HCT116 (cell line): Measurements from ENCODE around the gene UBE2E2. TPM values are rescaled to one million over a fixed set of nuclear protein-coding genes. Genes with fewer than 3 reads are reported as not detected.

ENCODE experiments used
- ATAC-seq: fragments of 200-7000 bp; cut with Tn5 transposase; 2 replicates; pipeline ENCODE4 v1.9.1; 2020; ENCODE audit warnings: mild to moderate bottlenecking, moderate library complexity
- BruUV-seq: library from RNA; stranded (reverse); fragments of 400-500 nt; replicated peaks from 2 replicates; lab custom pipeline; 2021; lab: Mats Ljungman, UMichigan
- CTCF ChIA-PET: fragments of 300-600 bp; sonication (Branson Sonifier 250); formaldehyde crosslinking; loops from one replicate; lab custom pipeline; 2021; ENCODE audit warnings: antibody characterized with exemption; lab: Charles Lee
- POLR2A ChIA-PET: fragments of 300-600, 350-600 bp; sonication (Branson Sonifier 250); formaldehyde crosslinking; loops from one replicate; lab custom pipeline; 2021; ENCODE audit warnings: antibody characterized with exemption; lab: Charles Lee
- RAD21 ChIA-PET, 2 experiments: fragments of 300-600 bp; sonication (Branson Sonifier 250); formaldehyde crosslinking; loops; one replicate each; lab custom pipeline; 2023; ENCODE audit warnings: low total read pairs in 2 of 2; ENCODE audit not compliant: uncharacterized antibody in 2 of 2, unreplicated experiment in 2 of 2, low non-redundant PET in 1 of 2; lab: Charles Lee
- DNase-seq: peaks from one replicate; pipeline ENCODE4 v3.0.0-alpha.2; 2010; ENCODE audit warnings: low read depth, low spot score
- H2AFZ ChIP-seq: fragments of 200-600 bp; shearing (Covaris generic), sonication (generic); 2 replicates; pipeline ENCODE4 v1.6.1; 2017; ENCODE audit warnings: low read depth, mixed run types, mixed read lengths, antibody characterized with exemption, low read length; ENCODE audit not compliant: poor library complexity, severe bottlenecking
- H3K27ac ChIP-seq: 2 replicates; pipeline ENCODE4 v1.5.1; 2012; ENCODE audit warnings: low read depth, low read length
- H3K27me3 ChIP-seq: fragments of 200-600 bp; sonication (generic); 2 replicates; pipeline ENCODE4 v1.6.1; 2016; ENCODE audit warnings: mixed run types, low read length, mixed read lengths; ENCODE audit not compliant: insufficient read depth
- H3K36me3 ChIP-seq, 2 experiments: fragments of 200-500 bp in 1 of 2; fragments of 200-600 bp in 1 of 2; sonication (Bioruptor generic) in 1 of 2; sonication (generic) in 1 of 2; 2 replicates each; pipeline versions ENCODE4 v1.5.1 to v1.6.1; 2014 to 2016; ENCODE audit warnings: low read length in 2 of 2, inconsistent platforms in 1 of 2, mixed read lengths in 1 of 2, mixed run types in 1 of 2; ENCODE audit not compliant: insufficient read depth in 2 of 2, control insufficient read depth in 1 of 2
- H3K4me1 ChIP-seq, 2 experiments: fragments of 200-600 bp in 1 of 2; sonication (generic) in 1 of 2; 2 replicates each; pipeline versions ENCODE4 v1.5.1 to v1.6.1; 2012 to 2017; ENCODE audit warnings: low read length in 2 of 2, inconsistent platforms in 1 of 2, mild to moderate bottlenecking in 1 of 2, mixed read lengths in 1 of 2, mixed run types in 1 of 2, moderate library complexity in 1 of 2; ENCODE audit not compliant: insufficient read depth in 2 of 2, control insufficient read depth in 1 of 2
- H3K4me2 ChIP-seq: fragments of 200-600 bp; sonication (generic); 2 replicates; pipeline ENCODE4 v1.6.1; 2017; ENCODE audit warnings: mixed run types, low read length, mixed read lengths
- H3K4me3 ChIP-seq, 2 experiments: fragments of 200-600 bp in 1 of 2; sonication (generic) in 1 of 2; replicated peaks in 1 of 2; 2 replicates each; pipeline ENCODE4 v1.5.1; 2011 to 2016; ENCODE audit warnings: low read length in 2 of 2, control low read depth in 1 of 2, low read depth in 1 of 2, mild to moderate bottlenecking in 1 of 2, mixed read lengths in 1 of 2, mixed run types in 1 of 2
- H3K79me2 ChIP-seq: fragments of 200-600 bp; sonication (generic); 2 replicates; pipeline ENCODE4 v1.6.1; 2017; ENCODE audit warnings: mild to moderate bottlenecking, mixed run types, low read length, moderate library complexity, mixed read lengths; ENCODE audit not compliant: insufficient read depth
- H3K9ac ChIP-seq: fragments of 200-600 bp; sonication (generic); 2 replicates; pipeline ENCODE4 v1.6.1; 2016; ENCODE audit warnings: low read length, mixed read lengths
- H3K9me2 ChIP-seq: fragments of 200-600 bp; sonication (generic), shearing (Covaris generic); 2 replicates; pipeline ENCODE4 v1.6.1; 2017; ENCODE audit warnings: mixed run types, mild to moderate bottlenecking, moderate library complexity; ENCODE audit not compliant: insufficient read depth
- H3K9me3 ChIP-seq, 2 experiments: fragments of 200-500 bp in 1 of 2; fragments of 200-600 bp in 1 of 2; sonication (Bioruptor generic) in 1 of 2; sonication (generic) in 1 of 2; 2 replicates each; pipeline ENCODE4 v1.6.1; 2014 to 2017; ENCODE audit warnings: low read length in 2 of 2, mixed read lengths in 2 of 2, inconsistent platforms in 1 of 2, low read depth in 1 of 2, mild to moderate bottlenecking in 1 of 2, mixed run types in 1 of 2, moderate library complexity in 1 of 2; ENCODE audit not compliant: control insufficient read depth in 1 of 2, insufficient read depth in 1 of 2
- H4K20me1 ChIP-seq: fragments of 200-600 bp; sonication (generic), shearing (Covaris generic); 2 replicates; pipeline ENCODE4 v1.6.1; 2017; ENCODE audit warnings: mixed run types, mild to moderate bottlenecking, moderate library complexity; ENCODE audit not compliant: insufficient read depth
- ATF3 ChIP-seq: IDR thresholded peaks from 2 replicates; pipeline ENCODE4 v1.6.1; 2012
- CBX3 ChIP-seq: IDR thresholded peaks from 2 replicates; pipeline ENCODE4 v1.6.1; 2012; ENCODE audit warnings: low read depth
- EGR1 ChIP-seq: IDR thresholded peaks from 2 replicates; pipeline ENCODE4 v1.6.1; 2012; ENCODE audit warnings: low read depth
- ELF1 ChIP-seq: IDR thresholded peaks from 2 replicates; pipeline ENCODE4 v1.6.1; 2012; ENCODE audit warnings: low read depth, borderline replicate concordance
- EZH2 ChIP-seq: fragments of 200-600 bp; sonication (generic); IDR thresholded peaks from 2 replicates; pipeline ENCODE4 v1.6.1; 2017; ENCODE audit warnings: antibody characterized with exemption, mixed run types
- EZH2phosphoT487 ChIP-seq: fragments of 200-600 bp; IDR thresholded peaks from 2 replicates; pipeline ENCODE4 v1.6.1; 2018; ENCODE audit warnings: antibody characterized with exemption, borderline replicate concordance
- FOSL1 ChIP-seq: IDR thresholded peaks from 2 replicates; pipeline ENCODE4 v1.6.1; 2012; ENCODE audit warnings: low read depth
- JUND ChIP-seq: IDR thresholded peaks from 2 replicates; pipeline ENCODE4 v1.6.1; 2012
- POLR2A ChIP-seq: IDR thresholded peaks from 2 replicates; pipeline ENCODE4 v1.7.0; 2011; ENCODE audit warnings: borderline replicate concordance; ENCODE audit not compliant: insufficient read depth, insufficient read length; ENCODE audit errors: extremely low read depth
- RAD21 ChIP-seq: IDR thresholded peaks from 2 replicates; pipeline ENCODE4 v1.6.1; 2012; ENCODE audit warnings: low read depth, mild to moderate bottlenecking
- SIN3A ChIP-seq: IDR thresholded peaks from 2 replicates; pipeline ENCODE4 v1.6.1; 2012; ENCODE audit warnings: low read depth
- SP1 ChIP-seq: IDR thresholded peaks from 2 replicates; pipeline ENCODE4 v1.6.1; 2012; ENCODE audit warnings: low read depth
- SRF ChIP-seq: IDR thresholded peaks from 2 replicates; pipeline ENCODE4 v1.6.1; 2012; ENCODE audit warnings: low read depth
- TCF7L2 ChIP-seq: IDR thresholded peaks from 2 replicates; pipeline ENCODE4 v1.7.0; 2011; ENCODE audit warnings: borderline replicate concordance, inconsistent platforms; ENCODE audit not compliant: insufficient read depth, insufficient read length; ENCODE audit errors: extremely low read depth
- YY1 ChIP-seq: IDR thresholded peaks from 2 replicates; pipeline ENCODE4 v1.6.1; 2011; ENCODE audit warnings: low read length, low read depth, moderate library complexity, mild to moderate bottlenecking; ENCODE audit not compliant: insufficient replicate concordance; ENCODE audit errors: extremely low read depth
- ZBTB33 ChIP-seq: IDR thresholded peaks from 2 replicates; pipeline ENCODE4 v1.6.1; 2011; ENCODE audit warnings: mild to moderate bottlenecking, low read length, moderate library complexity; ENCODE audit not compliant: insufficient replicate concordance; ENCODE audit errors: extremely low read depth
- ZFX ChIP-seq: fragments of 450-650 bp; IDR thresholded peaks from 2 replicates; pipeline ENCODE4 v1.6.1; 2017
- ZNF274 ChIP-seq: fragments of 200-500 bp; sonication (Bioruptor generic); IDR thresholded peaks from 2 replicates; pipeline ENCODE4 v1.6.1; 2014; ENCODE audit warnings: mild to moderate bottlenecking, low read depth, low read length, inconsistent platforms
- intact Hi-C: fragments of 100-400 bp; cut with micrococcal nuclease; formaldehyde crosslinking; loops from 2 replicates; pipeline ENCODE4 v1.10.0; 2022
- total RNA-seq: library from RNA; stranded (reverse); gene quantifications from one replicate; pipeline ENCODE4 v1.2.1, GENCODE V29; 2021; ENCODE audit not compliant: unreplicated experiment
- TF ChIP-seq, protein P1 (sequence below): IDR thresholded peaks from 2 replicates; pipeline ENCODE4 v1.6.1; 2012; ENCODE audit warnings: low read depth
- TF ChIP-seq, protein P2 (sequence below): IDR thresholded peaks from 2 replicates; pipeline ENCODE4 v1.6.1; 2012

UBE2E2 gene
- total RNA-seq, 1 experiment from 2014 or later = 21.4 TPM

- intact Hi-C loops = no loop called here
- no peaks in the 10 kb centered on the region for H3K36me3 ChIP-seq
- peaks cover 0 to 7% of the 10 kb centered on the region in 2 experiments; a peak in 1 of 4 replicates for H3K4me1 ChIP-seq
- no peaks in the 10 kb centered on the region for H3K79me2 ChIP-seq
- H3K4me2 ChIP-seq = no peak overlapping the region
- CTCF ChIA-PET = no interaction called here
- no peaks in the 10 kb centered on the region for H4K20me1 ChIP-seq
- BruUV-seq = no TSS peak
- no peak for ATAC-seq
- H3K4me3 ChIP-seq = no peak overlapping the region
- H2AFZ ChIP-seq = no peak overlapping the region
- TF ChIP-seq RAD21 (no peak), JUND (no peak), SP1 (no peak), YY1 (no peak), POLR2A (no peak), SRF (no peak), TCF7L2 (no peak), SIN3A (no peak), ZNF274 (no peak), EZH2 (no peak), ZBTB33 (no peak), ELF1 (no peak), ZFX (no peak), CBX3 (no peak), EGR1 (no peak), FOSL1 (no peak), ATF3 (no peak), EZH2phosphoT487 (no peak)
- TF ChIP-seq, protein P1, sequence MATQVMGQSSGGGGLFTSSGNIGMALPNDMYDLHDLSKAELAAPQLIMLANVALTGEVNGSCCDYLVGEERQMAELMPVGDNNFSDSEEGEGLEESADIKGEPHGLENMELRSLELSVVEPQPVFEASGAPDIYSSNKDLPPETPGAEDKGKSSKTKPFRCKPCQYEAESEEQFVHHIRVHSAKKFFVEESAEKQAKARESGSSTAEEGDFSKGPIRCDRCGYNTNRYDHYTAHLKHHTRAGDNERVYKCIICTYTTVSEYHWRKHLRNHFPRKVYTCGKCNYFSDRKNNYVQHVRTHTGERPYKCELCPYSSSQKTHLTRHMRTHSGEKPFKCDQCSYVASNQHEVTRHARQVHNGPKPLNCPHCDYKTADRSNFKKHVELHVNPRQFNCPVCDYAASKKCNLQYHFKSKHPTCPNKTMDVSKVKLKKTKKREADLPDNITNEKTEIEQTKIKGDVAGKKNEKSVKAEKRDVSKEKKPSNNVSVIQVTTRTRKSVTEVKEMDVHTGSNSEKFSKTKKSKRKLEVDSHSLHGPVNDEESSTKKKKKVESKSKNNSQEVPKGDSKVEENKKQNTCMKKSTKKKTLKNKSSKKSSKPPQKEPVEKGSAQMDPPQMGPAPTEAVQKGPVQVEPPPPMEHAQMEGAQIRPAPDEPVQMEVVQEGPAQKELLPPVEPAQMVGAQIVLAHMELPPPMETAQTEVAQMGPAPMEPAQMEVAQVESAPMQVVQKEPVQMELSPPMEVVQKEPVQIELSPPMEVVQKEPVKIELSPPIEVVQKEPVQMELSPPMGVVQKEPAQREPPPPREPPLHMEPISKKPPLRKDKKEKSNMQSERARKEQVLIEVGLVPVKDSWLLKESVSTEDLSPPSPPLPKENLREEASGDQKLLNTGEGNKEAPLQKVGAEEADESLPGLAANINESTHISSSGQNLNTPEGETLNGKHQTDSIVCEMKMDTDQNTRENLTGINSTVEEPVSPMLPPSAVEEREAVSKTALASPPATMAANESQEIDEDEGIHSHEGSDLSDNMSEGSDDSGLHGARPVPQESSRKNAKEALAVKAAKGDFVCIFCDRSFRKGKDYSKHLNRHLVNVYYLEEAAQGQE = no peak
- TF ChIP-seq, protein P2, sequence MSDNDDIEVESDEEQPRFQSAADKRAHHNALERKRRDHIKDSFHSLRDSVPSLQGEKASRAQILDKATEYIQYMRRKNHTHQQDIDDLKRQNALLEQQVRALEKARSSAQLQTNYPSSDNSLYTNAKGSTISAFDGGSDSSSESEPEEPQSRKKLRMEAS = no peak
- TF ChIP-seq, all 23 proteins: peak for 0
- ChIA-PET POLR2A (no interaction called here), RAD21 (no interaction called here)
- Histone ChIP-seq H3K9me2 (no peaks in the 10 kb centered on the region), H3K9me3 (no peaks in the 10 kb centered on the region), H3K9ac (no peak overlapping the region), H3K27me3 (peaks cover 3% of the 10 kb centered on the region; the same call in 1 of the 2 replicates), H3K27ac (no peak overlapping the region)
- DNase-seq = no peak
These were observed 27.6 kb upstream of the UBE2E2 start for GRCh38 chr3:23175341-23176083.
